Transverse colon (tissue), 4 donors: ENCODE measurements around the gene GABRP. TPM values are rescaled to one million over a fixed set of nuclear protein-coding genes. Genes with fewer than 3 reads are reported as not detected.

Source experiments
- DNase-seq: peaks from one replicate; pipeline ENCODE4 v3.0.0-alpha.2; 2019
- H3K27ac ChIP-seq, 4 donors: fragments of 200-600 bp; sonication (generic); 2 replicates each; pipeline ENCODE4 v1.5.1; 2016 to 2018; ENCODE audit warnings: inconsistent platforms in 4 of 4
- H3K27me3 ChIP-seq: fragments of 200-600 bp; sonication (generic); 2 replicates; pipeline ENCODE4 v1.5.1; 2017; ENCODE audit warnings: inconsistent platforms
- H3K36me3 ChIP-seq, 4 donors: fragments of 200-600 bp; sonication (generic); 2 replicates each; pipeline ENCODE4 v1.5.1; 2017 to 2019; ENCODE audit warnings: inconsistent platforms in 4 of 4
- H3K4me1 ChIP-seq, 4 donors: fragments of 200-600 bp; sonication (generic); 2 replicates each; pipeline ENCODE4 v1.5.1; 2017 to 2020; ENCODE audit warnings: inconsistent platforms in 4 of 4
- H3K4me3 ChIP-seq, 4 donors: fragments of 200-600 bp; sonication (generic); 1 replicate in 1 of 4; 2 replicates in 3 of 4; pipeline versions ENCODE4 v1.5.1 to v1.6.1; 2017 to 2019; ENCODE audit warnings: inconsistent platforms in 4 of 4
- H3K9me3 ChIP-seq, 2 donors: fragments of 200-600 bp; sonication (generic); 2 replicates each; pipeline ENCODE4 v1.5.1; 2017 to 2019; ENCODE audit warnings: inconsistent platforms in 2 of 2
- EP300 ChIP-seq: sonication (generic); formaldehyde crosslinking; IDR thresholded peaks from one replicate; pipeline ENCODE4 v1.6.1; 2017; ENCODE audit warnings: antibody characterized with exemption, low read depth
- POLR2A ChIP-seq: fragments of 450-650 bp; IDR thresholded peaks from one replicate; pipeline ENCODE4 v1.6.1; 2016; ENCODE audit warnings: antibody characterized with exemption, mild to moderate bottlenecking, moderate library complexity
- POLR2AphosphoS5 ChIP-seq, 3 donors: sonication (generic); formaldehyde crosslinking; IDR thresholded peaks; one replicate each; pipeline ENCODE4 v1.6.1; 2016; ENCODE audit warnings: antibody characterized with exemption in 3 of 3
- WGBS, 2 donors: methylation state at CpG; one replicate each; pipeline ENCODE4 v1.1.5; 2018; ENCODE audit warnings: low coverage in 1 of 2; 5-methylcytosine and 5-hydroxymethylcytosine counted together
- in situ Hi-C, 4 donors: fragments of 200-750 bp; cut with MboI; loops; one replicate each; pipeline versions ENCODE4 v1.15.0 to v1.15.1; 2017; ENCODE audit warnings: low sequenced_read_pairs in 3 of 4, low pct_ligation_motif_present in 1 of 4, low pct_unique_long_range_greater_than_20kb in 1 of 4
- intact Hi-C: fragments of 100-400 bp; cut with DNase I; formaldehyde crosslinking; loops from one replicate; pipeline ENCODE4 v1.15.1; 2023; ENCODE audit warnings: low total_unique reads
- total RNA-seq, 4 donors: library from RNA; depleted of rRNA; stranded (reverse); fragments of >200 nt; gene quantifications; one replicate each; pipeline ENCODE4 v1.1.0, GENCODE V29; 2016
- TF ChIP-seq, protein P1 (sequence below), 5 experiments: fragments of 200-600 bp in 3 of 5; fragments of 450-650 bp in 2 of 5; sonication (generic) in 3 of 5; IDR thresholded peaks; 1 replicate in 2 of 5; 2 replicates in 3 of 5; pipeline ENCODE4 v1.5.1; 2016 to 2017; ENCODE audit warnings: antibody characterized with exemption in 5 of 5, inconsistent platforms in 3 of 5, mild to moderate bottlenecking in 2 of 5, moderate library complexity in 1 of 5

Gene GABRP
- total RNA-seq, 4 donors from 2014 or later: 0.32 TPM; not detected in 3

DNA sequence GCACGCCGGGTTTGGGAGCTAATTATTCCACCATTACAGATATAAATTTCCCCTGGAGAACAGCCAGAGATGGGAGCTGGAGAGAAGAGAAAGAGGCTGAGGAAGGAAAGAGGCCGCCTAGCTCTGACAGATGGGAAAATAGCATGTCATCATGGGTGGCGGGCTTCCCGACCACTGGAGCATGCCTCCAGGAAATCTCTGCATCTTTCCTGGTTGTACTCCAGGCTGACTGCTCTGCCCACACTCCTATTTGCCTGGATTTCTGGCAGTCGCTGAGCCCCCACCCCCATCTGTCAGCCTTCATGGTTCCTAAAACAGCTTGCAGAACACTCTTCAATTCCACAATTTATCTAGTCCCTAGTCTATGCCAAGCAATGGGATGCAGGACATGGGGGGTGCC, 14.3 kb upstream of the GABRP start:
- intact Hi-C loops (no loop called here), in situ Hi-C loops (no loop called here)
- 60 to 67% methylated on average over 3 to 6 of the region's 6 CpGs for WGBS, 2 donors
- Histone ChIP-seq H3K9me3 (no peaks in the 10 kb centered on the region), H3K36me3 (no peaks in the 10 kb centered on the region), H3K4me3 (no peak overlapping the region), H3K27ac (no peak overlapping the region), H3K27me3 (no peaks in the 10 kb centered on the region), H3K4me1 (peaks cover 0 to 8% (median 0%) of the 10 kb centered on the region in 4 donors)
- TF ChIP-seq POLR2AphosphoS5 (IDR thresholded peaks at IDR 0.05) (no peak), POLR2A (no peak), EP300 (no peak)
- TF ChIP-seq, protein P1, sequence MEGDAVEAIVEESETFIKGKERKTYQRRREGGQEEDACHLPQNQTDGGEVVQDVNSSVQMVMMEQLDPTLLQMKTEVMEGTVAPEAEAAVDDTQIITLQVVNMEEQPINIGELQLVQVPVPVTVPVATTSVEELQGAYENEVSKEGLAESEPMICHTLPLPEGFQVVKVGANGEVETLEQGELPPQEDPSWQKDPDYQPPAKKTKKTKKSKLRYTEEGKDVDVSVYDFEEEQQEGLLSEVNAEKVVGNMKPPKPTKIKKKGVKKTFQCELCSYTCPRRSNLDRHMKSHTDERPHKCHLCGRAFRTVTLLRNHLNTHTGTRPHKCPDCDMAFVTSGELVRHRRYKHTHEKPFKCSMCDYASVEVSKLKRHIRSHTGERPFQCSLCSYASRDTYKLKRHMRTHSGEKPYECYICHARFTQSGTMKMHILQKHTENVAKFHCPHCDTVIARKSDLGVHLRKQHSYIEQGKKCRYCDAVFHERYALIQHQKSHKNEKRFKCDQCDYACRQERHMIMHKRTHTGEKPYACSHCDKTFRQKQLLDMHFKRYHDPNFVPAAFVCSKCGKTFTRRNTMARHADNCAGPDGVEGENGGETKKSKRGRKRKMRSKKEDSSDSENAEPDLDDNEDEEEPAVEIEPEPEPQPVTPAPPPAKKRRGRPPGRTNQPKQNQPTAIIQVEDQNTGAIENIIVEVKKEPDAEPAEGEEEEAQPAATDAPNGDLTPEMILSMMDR (IDR thresholded peaks at IDR 0.05): no peak
- DNase-seq: no peak

DNA sequence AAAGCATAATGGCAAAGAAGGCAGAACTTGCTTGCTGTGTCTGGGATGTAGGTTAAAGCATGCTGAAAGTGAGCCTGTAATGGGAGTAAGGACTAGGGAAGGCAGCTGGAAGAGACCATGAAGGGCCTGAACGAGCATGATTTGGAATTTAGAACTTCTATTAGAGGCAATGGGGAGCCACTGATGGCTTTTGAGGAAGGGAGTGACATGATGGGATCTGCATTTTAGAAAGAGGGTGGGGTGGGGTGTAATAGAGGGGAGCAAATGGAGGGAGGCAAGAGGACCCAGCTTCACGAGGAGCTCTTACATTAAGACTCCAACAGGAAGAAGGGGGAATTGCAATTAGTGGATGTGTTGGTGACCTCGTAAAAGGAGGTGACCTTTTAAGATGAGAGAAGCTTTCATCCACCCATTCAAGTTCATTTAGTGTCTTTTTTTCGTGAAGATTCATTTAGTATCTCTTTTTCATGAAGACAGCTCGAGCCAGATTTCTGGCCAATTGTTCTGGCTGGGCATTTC, 13.6 kb upstream of the GABRP start:
- WGBS, 2 donors: 72 to 73% methylated on average over 5 of the region's 5 CpGs

DNA sequence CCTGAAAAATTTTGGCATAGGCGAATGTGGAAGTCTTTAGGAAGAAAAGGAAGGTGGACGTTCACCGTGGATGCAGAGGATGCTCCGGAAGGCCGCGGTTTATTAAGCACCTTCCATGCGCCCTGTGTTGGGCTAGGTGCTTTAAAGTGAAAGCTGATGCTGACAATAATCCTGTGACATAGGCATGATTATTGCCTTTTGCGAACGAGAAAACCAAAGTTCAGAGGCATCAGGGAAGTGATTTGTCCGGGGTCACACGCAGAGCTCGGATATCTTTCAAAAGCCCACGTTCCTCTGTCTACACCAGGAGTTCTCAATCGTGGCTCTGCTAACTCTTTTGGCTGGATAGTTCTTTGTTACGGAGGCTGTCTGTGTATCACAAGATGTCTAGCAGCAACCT, 12.0 kb upstream of the GABRP start:
- in situ Hi-C loops (no loop called here), intact Hi-C loops (no loop called here)
- WGBS, 2 donors: 76 to 100% methylated on average over 1 to 15 of the region's 15 CpGs
- no peaks in the 10 kb centered on the region for H3K27me3 ChIP-seq
- H3K36me3 ChIP-seq: no peaks in the 10 kb centered on the region
- no peak for TF ChIP-seq POLR2A
- no peak overlapping the region for H3K4me3 ChIP-seq
- H3K9me3 ChIP-seq: no peaks in the 10 kb centered on the region
- H3K27ac ChIP-seq: no peak overlapping the region
- DNase-seq: no peak
- peaks cover 0 to 8% (median 0%) of the 10 kb centered on the region in 4 donors for H3K4me1 ChIP-seq

More for the DNA sequence above, 13.6 kb upstream of the GABRP start:
- in situ Hi-C loops: no loop called here
- H3K27me3 ChIP-seq: no peaks in the 10 kb centered on the region
- H3K27ac ChIP-seq: no peak overlapping the region
- no peaks in the 10 kb centered on the region for H3K36me3 ChIP-seq
- DNase-seq: no peak
- H3K4me1 ChIP-seq: peaks cover 0 to 8% (median 0%) of the 10 kb centered on the region in 4 donors
- no peak for TF ChIP-seq POLR2A
- TF ChIP-seq, protein P1 (IDR thresholded peaks at IDR 0.05): no peak
- no peak for TF ChIP-seq POLR2AphosphoS5 (IDR thresholded peaks at IDR 0.05)
- no peak for TF ChIP-seq EP300
- no peak overlapping the region for H3K4me3 ChIP-seq
- intact Hi-C loops: no loop called here
- no peaks in the 10 kb centered on the region for H3K9me3 ChIP-seq

DNA sequence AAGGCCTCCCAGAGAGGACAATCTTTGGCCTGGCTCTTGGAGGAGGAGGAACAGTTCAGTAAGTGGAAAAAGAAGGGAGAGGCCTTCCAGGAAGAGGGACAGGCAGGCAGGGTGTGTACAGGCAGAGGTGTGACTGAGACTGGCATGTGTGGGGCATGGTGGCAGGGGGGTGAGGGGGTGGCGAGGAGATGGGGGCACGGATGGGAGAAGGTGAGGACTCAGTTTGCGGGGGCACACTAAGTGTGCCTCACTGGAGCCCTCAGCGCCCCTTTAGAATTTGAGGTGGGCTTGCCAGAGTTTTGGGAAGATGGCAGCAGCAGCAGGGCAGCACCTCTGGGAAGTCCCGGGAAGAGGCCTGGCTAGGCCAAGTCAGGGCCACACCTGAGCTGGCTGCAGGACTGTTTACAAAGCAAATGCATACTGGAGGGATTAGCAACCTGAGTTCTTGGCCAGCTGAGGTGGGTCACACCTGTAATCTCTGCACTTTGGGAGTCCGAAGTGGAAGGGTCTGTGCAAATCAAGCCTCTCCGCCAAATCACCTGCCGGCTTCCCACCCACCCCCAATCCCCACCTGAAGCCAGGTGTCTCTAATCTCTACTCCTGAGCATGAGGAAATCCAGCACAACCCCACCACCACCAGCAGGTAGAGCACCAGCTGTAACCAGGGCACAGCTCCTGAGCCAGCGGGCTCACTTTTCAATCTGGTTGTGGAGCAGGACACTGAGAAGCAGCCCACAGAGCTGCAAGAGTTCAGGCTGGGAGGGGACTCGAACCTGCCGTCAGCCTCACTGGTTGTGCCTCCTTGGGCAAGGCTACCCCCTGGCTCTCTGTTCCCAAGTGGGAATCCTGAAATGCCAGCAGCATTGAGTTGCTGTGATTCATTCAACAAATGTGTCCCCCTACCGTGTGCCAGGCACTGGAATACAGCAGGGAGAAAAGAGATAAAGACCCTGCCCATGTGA, 10.2 kb upstream of the GABRP start:
- no peak for TF ChIP-seq POLR2A
- TF ChIP-seq EP300: no peak
- TF ChIP-seq, protein P1 (IDR thresholded peaks at IDR 0.05): no peak
- no peak for TF ChIP-seq POLR2AphosphoS5 (IDR thresholded peaks at IDR 0.05)
- Histone ChIP-seq H3K9me3 (no peaks in the 10 kb centered on the region), H3K27ac (peak overlapping the region in 1 of 4 donors; percentile 32), H3K36me3 (no peaks in the 10 kb centered on the region), H3K4me3 (no peak overlapping the region), H3K4me1 (peaks cover 0 to 8% (median 0%) of the 10 kb centered on the region in 4 donors), H3K27me3 (no peaks in the 10 kb centered on the region)
- DNase-seq: no peak
- 70 to 74% methylated on average over 2 to 12 of the region's 12 CpGs for WGBS, 2 donors
- in situ Hi-C loops (no loop called here), intact Hi-C loops (no loop called here)
